WTC11 (cell line): ENCODE results near the gene GLRX2. TPM values are rescaled to one million over a fixed set of nuclear protein-coding genes. Genes with fewer than 3 reads are reported as not detected.

Source experiments
- AR ChIP-seq: fragments of 250-450 bp; sonication (Bioruptor Pico); IDR thresholded peaks from 2 replicates; pipeline ENCODE4 v1.9.0; 2021; ENCODE audit warnings: mild to moderate bottlenecking
- ARID4B ChIP-seq: sonication (generic); formaldehyde crosslinking; IDR thresholded peaks from 2 replicates; pipeline ENCODE4 v1.8.0; 2023; ENCODE audit warnings: missing genetic modification reagents, mild to moderate bottlenecking, borderline replicate concordance
- E2F4 ChIP-seq: sonication (generic); formaldehyde crosslinking; IDR thresholded peaks from 2 replicates; pipeline ENCODE4 v1.8.1; 2022; ENCODE audit warnings: low read depth, mild to moderate bottlenecking, moderate library complexity, missing genetic modification reagents, borderline replicate concordance
- HMGA2 ChIP-seq: fragments of 250-450 bp; sonication (Bioruptor Pico); IDR thresholded peaks from 2 replicates; pipeline ENCODE4 v1.4.0; 2021; ENCODE audit warnings: mild to moderate bottlenecking, moderate library complexity
- IRF2 ChIP-seq: sonication (generic); formaldehyde crosslinking; IDR thresholded peaks from 2 replicates; pipeline ENCODE4 v1.8.0; 2022; ENCODE audit warnings: low read depth, missing genetic modification reagents, borderline replicate concordance
- MLX ChIP-seq: sonication (generic); formaldehyde crosslinking; IDR thresholded peaks from 2 replicates; pipeline ENCODE4 v1.8.1; 2023; ENCODE audit warnings: mild to moderate bottlenecking, missing genetic modification reagents, moderate library complexity
- MXD4 ChIP-seq: fragments of 250-450 bp; sonication (Bioruptor Pico); IDR thresholded peaks from 2 replicates; pipeline ENCODE4 v1.8.0; 2021; ENCODE audit warnings: mild to moderate bottlenecking, moderate library complexity, borderline replicate concordance
- OVOL2 ChIP-seq: fragments of 250-450 bp; sonication (Bioruptor Pico); IDR thresholded peaks from 2 replicates; pipeline ENCODE4 v1.9.0; 2021; ENCODE audit warnings: mild to moderate bottlenecking, borderline replicate concordance
- PRDM15 ChIP-seq: sonication (generic); formaldehyde crosslinking; IDR thresholded peaks from 2 replicates; pipeline ENCODE4 v1.8.0; 2022; ENCODE audit warnings: missing genetic modification reagents
- SP1 ChIP-seq: sonication (generic); formaldehyde crosslinking; conservative IDR thresholded peaks from 2 replicates; pipeline ENCODE4 v1.8.1; 2022; ENCODE audit warnings: missing genetic modification reagents
- ZBTB43 ChIP-seq: sonication (generic); formaldehyde crosslinking; IDR thresholded peaks from 2 replicates; pipeline ENCODE4 v1.8.1; 2023; ENCODE audit warnings: mild to moderate bottlenecking, missing genetic modification reagents
- ZMAT4 ChIP-seq: fragments of 250-450 bp; sonication (Bioruptor Pico); IDR thresholded peaks from 2 replicates; pipeline ENCODE4 v1.9.0; 2021; ENCODE audit warnings: mild to moderate bottlenecking
- ZNF423 ChIP-seq: fragments of 250-450 bp; sonication (Bioruptor Pico); IDR thresholded peaks from 2 replicates; pipeline ENCODE4 v2.1.2; 2022; ENCODE audit warnings: mild to moderate bottlenecking, moderate library complexity
- ZNF512 ChIP-seq: sonication (generic); formaldehyde crosslinking; IDR thresholded peaks from 2 replicates; pipeline ENCODE4 v1.8.1; 2022; ENCODE audit warnings: missing genetic modification reagents, borderline replicate concordance
- ZNF532 ChIP-seq: fragments of 250-450 bp; sonication (Bioruptor Pico); IDR thresholded peaks from 2 replicates; pipeline ENCODE4 v1.9.0; 2021; ENCODE audit warnings: mild to moderate bottlenecking, borderline replicate concordance
- total RNA-seq: library from RNA; stranded (reverse); gene quantifications from 3 replicates; pipeline ENCODE4 v1.2.3, GENCODE V29; 2021

GLRX2 gene
- total RNA-seq, 1 experiment from 2014 or later, result 8.4 TPM

- TF ChIP-seq AR (CRISPR knock-in tag), result no peak
- TF ChIP-seq HMGA2 (CRISPR knock-in tag), result peak; percentile 3; the same call in 1 of the 2 replicates
- TF ChIP-seq ZBTB43 (CRISPR knock-in tag), result peak; percentile 63; the same call in 1 of the 2 replicates
- no peak for TF ChIP-seq ZMAT4 (CRISPR knock-in tag)
- no peak for TF ChIP-seq MXD4 (CRISPR knock-in tag)
- TF ChIP-seq ZNF512, result no peak
- peak; percentile 70; the same call in 1 of the 2 replicates for TF ChIP-seq ZNF532 (CRISPR knock-in tag)
- TF ChIP-seq MLX (CRISPR knock-in tag), result no peak
- 0 out of 2 replicates have a peak, but pooled peaks have one; percentile 54 for TF ChIP-seq ARID4B (CRISPR knock-in tag)
- peak; percentile 95 for TF ChIP-seq SP1
- no peak for TF ChIP-seq IRF2 (CRISPR knock-in tag)
- TF ChIP-seq ZNF423 (CRISPR knock-in tag), result peak; percentile 17; the same call in 1 of the 2 replicates
- peak; percentile 41 for TF ChIP-seq PRDM15 (CRISPR knock-in tag)
- TF ChIP-seq E2F4 (CRISPR knock-in tag), result peak; percentile 73; the same call in 1 of the 2 replicates
- no peak for TF ChIP-seq OVOL2 (CRISPR knock-in tag)
These were observed 45.7 kb downstream of the GLRX2 start, which contains the start of the genes RO60 and UCHL5 (continued) for GRCh38 chr1:193059282-193060114.
